Anterior cingulate cortex (tissue), 58 donors: Measurements from ENCODE around the gene HOXA7.

ENCODE experiments used
- DNase-seq, 58 donors: peaks; one replicate each; lab custom pipeline; 2025; lab: John Stamatoyannopoulos, UW

Gene HOXA7

GRCh38 chr7:27111751-27112277 lies 44.7 kb downstream of the HOXA7 start:
- no peak for DNase-seq

GRCh38 chr7:27111042-27111750 lies 45.3 kb downstream of the HOXA7 start:
- DNase-seq, result no peak

- DNase-seq, result no peak
Observed at GRCh38 chr7:27110186-27111031, 46.1 kb downstream of the HOXA7 start.

GRCh38 chr7:27109466-27110185 lies 46.8 kb downstream of the HOXA7 start:
- DNase-seq, result no peak

GRCh38 chr7:27108390-27109127 lies 47.9 kb downstream of the HOXA7 start:
- no peak for DNase-seq

- no peak for DNase-seq
Observed at GRCh38 chr7:27107391-27108381, 48.8 kb downstream of the HOXA7 start.

GRCh38 chr7:27106901-27107240 lies 49.6 kb downstream of the HOXA7 start:
- DNase-seq, result no peak

GRCh38 chr7:27106181-27106900 lies 50.1 kb downstream of the HOXA7 start:
- DNase-seq, result no peak

- no peak for DNase-seq
Observed at GRCh38 chr7:27105301-27106031, 51.0 kb downstream of the HOXA7 start.

GRCh38 chr7:27104341-27105058 lies 52.0 kb downstream of the HOXA7 start:
- no peak for DNase-seq
